HG03432 (cell line): Measurements from ENCODE around the gene KRT6C.
"Not testable (repeated sequence)": the region's sequence is repeated elsewhere in the genome, so short reads cannot be mapped to it uniquely, and the experiment has no call there.

Experiments used
- ATAC-seq: cut with Tn5 transposase; IDR thresholded peaks from one replicate; pipeline ENCODE4 v1.9.1; 2021; ENCODE audit warnings: mild to moderate bottlenecking, moderate library complexity; ENCODE audit not compliant: unreplicated experiment

KRT6C gene

DNA sequence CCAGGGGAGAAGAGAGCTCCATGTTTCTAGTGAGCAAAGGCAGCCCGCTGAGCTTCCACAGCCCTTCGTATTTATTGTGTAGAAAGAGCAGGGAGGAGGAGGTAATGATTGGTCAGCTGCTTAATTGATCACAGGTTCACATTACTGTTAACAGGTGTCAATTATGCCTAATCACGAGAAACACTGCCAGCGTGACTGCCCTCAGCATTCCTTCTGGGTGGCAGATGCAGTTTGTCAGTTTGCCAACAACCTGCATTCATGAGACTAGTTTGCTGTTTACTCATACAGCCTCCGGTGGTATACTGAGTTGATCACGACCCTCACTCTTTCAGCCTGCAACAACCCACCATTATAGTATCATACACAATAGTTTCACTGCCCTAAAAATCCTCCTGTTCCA lies 27.0 kb upstream of the KRT6C start:
- not testable (repeated sequence) for ATAC-seq

DNA sequence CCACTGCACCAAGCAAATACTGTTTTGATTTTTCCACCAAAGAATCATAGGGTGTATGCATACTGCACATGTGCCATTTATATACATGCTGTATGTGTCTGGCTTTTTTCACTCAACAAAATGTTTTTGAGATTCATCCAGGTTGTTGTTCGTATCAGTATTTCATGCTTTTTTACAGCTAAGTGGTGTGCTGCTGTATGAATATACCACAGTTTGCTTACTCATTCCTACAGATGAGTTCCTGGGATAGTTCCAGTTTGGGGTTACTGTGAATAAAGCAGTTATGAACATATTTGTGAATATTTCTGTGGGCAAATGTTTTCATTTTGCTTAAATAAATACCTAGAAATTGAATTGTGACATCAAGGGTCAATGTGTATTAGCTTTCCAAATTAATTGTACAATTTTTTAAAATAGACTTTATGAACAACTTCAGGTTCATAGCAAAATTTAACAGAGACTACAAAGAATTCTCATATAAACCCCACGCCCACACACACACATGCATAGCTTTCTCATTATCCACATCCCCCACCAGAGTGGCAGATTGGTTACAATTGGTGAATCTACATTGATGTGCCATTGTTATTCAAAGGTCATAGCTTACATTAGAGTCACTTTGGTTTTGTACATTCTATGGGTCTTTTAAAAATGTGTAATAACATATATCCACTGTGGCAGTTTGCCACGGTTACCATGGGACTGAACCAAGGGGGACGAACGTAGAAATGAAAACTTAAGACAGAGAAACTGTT lies 26.4 kb upstream of the KRT6C start:
- no peak for ATAC-seq

DNA sequence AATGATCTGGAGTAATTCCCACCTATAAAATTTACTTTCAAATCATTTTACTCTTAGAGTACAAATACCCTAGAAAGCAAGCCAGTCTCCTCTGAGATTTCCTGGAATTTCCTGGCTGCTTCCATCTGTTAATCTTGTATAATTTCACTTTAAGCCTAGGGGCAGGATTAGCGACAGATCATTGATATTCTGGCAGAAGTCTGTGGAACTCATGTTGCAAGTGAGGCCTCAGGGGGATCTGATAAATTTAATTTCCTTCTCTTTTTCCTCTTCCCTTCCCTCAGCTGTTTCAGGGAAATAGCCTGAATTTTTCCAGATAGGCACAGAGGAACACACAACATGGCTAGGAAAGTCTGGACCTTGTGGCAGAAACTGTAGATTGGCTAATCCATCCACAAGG lies 25.3 kb upstream of the KRT6C start:
- no peak for ATAC-seq

DNA sequence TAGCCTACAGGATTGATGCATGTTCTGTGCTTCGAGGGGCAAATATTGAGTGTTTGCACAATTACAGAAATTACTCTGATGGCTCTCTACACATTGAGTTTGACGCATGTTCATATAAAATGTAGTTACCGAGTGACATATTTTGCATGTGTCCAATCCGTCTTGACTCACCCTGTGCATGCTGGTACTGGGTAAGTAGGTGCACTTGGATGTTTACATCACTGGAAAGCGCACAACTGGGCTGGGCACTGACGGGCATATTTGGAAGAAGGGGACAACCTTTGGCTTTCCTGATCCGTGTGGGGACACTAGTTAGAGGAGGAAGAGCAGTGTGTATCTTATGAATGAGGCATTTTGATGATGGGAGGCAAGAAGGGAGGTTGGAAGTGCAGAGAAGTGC lies 24.4 kb upstream of the KRT6C start:
- ATAC-seq = no peak

DNA sequence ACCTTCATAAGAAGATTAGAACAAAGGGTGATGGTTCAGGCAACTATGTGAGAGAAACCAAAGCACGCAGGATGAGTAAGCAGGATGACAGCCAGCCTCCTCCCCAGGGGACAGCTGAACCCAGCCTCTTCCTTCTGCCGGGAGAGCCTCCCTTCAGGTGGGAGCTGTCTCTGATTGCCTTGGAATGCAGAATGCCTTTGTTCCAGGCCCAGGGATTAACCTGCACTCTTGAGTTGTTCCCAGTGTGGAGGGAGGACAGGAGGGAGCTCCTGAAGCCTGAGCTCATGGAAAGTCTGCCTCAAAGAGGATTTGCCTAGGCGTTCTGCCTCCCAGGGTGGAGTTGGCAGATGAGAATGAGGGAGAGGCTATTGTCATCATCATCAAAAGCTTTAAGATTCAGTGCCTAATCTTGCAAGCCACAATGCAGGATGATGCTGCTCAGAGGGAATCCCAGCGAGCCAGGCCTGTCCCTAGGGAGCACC lies 23.0 kb upstream of the KRT6C start:
- no peak for ATAC-seq

DNA sequence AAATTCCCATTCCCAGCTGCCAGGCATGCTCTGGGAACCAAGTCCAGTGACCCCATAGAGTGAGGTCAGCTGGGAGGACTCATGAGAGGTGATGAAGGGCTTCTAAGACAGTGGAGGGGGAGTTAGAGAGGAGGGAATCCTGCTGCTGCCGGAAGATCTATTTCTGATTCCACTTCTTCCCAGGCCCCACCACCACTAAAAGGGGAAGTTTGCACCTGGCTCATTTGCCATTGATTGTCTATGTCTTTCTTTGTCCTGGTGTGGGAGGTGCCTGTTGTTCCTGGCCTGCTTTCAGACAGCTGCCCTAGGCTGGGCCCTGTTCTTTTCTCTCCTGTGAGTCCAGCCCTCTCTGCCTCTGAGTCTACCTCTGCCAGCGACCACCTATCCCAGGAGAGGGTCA lies 22.4 kb upstream of the KRT6C start:
- ATAC-seq = no peak

DNA sequence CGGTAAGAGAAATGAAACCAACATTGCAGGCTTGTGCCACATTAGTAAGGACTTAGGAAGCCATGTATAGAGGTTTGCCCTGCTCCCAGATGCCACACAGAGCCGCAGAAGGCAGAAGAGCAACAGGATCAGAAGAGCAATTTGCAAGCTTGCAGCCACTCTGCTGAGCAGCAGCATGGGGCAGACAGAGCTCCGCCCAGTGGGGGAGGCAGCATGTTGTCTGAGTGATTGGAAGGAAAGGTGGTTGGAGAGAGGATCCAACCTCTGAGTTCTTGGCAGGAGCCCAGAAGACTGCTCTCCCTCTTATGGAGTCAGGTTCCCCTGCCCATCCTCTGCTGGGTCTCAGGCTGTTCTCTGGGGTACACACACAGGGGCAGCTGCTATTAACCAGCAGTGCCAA lies 21.8 kb upstream of the KRT6C start:
- no peak for ATAC-seq

DNA sequence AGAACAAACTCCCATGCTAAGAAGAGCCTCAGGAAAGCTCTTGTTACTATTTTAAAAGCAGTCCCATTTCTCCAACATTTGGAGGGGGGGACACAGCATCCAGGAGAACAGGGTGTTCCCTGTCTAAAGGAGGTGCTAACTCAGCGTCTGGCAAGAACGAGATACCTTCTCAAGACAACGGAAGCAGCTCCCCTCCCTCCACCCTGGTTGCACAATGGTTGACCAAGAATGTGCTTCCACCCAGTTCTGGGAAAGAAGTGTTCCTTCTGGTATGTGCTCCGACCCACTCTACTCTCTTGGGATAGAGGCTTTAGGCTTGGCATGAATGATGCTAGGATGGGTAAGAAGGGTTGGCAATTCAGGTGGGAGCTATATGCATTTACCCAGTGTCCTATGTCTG lies 20.9 kb upstream of the KRT6C start:
- no peak for ATAC-seq

DNA sequence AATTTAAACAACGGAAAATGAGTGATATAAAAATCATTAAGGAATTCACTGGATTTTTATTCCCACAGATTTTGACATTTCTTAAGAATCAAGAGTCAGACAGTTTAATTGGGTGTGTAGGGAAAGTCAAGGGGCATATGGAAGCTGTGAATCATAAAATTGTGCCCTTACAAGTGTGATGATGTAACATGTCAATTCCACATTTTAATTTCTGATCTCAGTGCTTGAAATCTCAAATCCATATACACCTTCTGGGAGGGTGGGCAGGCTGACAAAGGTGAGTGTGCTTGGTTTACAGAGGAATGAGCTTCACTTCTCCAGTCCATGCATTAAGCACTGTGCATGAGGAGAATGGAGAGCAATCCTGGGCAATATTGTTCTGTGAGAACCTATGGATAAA lies 20.5 kb upstream of the KRT6C start:
- no peak for ATAC-seq

DNA sequence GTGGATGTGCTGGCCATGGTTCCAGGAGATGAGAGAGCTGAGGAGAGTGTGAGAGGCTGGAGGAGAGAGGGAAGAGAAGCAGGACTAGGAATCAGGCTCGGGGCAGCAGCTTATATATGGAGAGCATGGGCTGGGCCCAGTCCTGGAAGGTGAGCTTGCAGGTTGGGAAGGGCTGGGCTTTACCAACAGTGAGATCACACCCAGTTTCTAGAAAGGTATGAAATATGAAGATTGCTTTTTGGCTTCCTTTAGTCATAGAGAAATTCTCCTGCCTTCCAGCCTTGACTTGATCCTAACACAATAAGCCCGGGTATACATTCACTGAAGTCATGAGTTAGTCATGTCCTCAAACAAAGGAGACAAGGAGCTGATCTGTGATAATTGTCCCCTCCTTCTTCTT lies 19.6 kb upstream of the KRT6C start, which contains the start of gene KRT6A:
Gene KRT6A (minus strand): TSS at position 86 of the 400 bp plus-strand sequence. CDS start 69 bp downstream, at position 17.
- no peak for ATAC-seq

DNA sequence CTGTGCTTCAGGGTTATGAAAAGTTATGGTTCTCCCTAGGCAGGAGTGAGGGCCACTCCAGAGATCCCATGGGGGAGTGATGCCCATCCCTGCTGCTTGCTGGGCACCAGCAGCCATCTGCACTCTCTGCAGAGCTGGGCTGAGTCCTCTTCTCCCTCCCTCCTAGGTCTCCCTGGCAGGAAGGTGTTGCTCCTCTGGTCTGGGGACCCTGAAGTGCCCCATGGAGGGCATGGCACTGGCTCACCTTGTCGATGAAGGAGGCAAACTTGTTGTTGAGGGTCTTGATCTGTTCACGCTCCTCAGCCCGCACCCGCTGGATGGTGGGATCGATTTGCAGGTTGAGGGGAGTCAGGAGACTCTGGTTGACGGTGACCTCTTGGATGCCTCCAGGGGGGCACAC lies 18.8 kb upstream of the KRT6C start:
- not testable (repeated sequence) for ATAC-seq

DNA sequence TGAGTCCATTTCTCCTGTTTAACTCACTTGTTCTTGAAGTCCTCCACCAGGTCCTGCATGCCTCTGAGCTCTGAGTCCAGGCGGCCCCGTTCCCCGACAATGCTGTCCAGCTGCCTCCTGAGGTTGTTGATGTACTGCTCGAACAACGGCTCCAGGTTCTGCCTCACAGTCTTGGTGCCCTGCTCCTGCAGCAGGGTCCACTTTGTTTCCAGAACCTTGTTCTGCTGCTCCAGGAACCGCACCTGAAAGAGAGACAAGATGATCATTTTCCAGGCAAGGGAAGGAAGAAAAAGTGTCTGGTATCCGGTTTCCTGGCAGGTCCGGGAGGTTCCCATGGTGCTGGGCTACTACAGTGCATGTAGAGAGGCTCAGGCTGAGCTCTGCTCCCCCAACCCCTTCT lies 17.9 kb upstream of the KRT6C start:
- ATAC-seq = not testable (repeated sequence)

DNA sequence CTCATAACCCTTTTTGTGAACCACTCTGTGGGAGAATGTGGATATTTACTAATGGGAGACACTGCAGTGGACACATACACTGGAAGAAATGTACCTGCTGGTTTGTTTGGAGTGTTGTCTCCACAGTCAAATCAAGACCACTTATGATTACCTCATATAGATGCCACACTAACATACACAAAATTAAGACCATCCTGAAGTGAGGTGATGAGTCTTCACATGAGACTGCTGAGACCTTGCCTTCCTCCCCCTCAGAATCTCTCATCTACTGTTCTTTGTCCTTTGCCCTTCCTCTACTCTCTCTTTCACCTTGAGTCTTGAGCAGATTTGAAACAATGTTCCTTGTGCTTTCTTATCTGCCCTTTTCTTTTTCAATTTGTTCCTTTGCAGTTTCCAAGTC lies 15.1 kb upstream of the KRT6C start:
- ATAC-seq = no peak

DNA sequence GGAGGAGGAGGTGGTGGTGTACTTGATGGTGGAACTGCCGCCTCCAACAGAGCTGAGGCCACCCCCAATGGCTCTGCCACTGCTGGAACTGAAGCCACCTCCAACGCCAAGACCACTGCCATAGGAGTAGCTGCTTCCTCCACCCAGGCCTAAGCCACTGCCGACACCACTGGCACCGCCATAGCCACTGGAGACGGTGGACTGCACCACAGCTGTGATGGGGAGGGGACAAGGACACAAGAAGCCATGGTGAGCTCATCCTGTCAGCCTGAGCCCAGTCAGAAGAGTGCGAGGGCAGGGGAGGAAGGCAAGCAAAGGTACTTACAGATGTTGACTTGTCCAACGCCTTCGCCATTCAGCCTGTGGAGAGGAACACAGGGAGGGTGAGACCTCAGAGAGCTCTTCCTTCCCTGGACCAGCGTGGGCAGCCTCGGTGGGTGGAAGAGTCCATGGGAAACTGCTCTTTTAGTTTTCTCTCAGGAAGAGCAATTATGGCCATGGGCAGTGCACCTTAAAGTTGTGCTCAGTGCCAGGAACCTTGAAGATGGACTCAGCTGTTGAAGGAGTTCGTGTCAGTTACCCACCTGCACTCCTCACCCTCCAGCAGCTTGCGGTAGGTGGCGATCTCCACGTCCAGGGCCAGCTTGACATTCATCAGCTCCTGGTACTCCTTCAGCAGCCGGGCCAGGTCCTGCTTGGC lies 14.3 kb upstream of the KRT6C start:
- not testable (repeated sequence) for ATAC-seq

DNA sequence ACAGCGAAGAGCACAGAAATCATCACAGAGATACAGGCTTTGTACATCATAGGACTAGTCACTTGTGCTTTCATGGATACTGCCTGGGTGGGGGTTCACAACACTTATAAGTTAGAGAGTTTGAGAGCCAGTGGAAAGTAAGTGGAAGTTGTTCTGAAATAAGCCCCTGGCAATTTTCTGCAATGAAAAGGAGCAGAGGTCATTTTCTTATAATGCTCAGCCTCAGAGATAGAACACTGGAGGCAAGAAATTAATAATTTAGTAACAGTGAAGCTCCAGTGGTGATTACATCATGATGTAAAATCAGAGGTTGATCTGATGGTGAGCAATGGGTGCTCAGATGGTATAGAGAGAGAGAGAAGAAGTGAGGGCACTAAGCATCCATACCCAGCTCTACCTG lies 13.6 kb upstream of the KRT6C start:
- ATAC-seq = no peak

DNA sequence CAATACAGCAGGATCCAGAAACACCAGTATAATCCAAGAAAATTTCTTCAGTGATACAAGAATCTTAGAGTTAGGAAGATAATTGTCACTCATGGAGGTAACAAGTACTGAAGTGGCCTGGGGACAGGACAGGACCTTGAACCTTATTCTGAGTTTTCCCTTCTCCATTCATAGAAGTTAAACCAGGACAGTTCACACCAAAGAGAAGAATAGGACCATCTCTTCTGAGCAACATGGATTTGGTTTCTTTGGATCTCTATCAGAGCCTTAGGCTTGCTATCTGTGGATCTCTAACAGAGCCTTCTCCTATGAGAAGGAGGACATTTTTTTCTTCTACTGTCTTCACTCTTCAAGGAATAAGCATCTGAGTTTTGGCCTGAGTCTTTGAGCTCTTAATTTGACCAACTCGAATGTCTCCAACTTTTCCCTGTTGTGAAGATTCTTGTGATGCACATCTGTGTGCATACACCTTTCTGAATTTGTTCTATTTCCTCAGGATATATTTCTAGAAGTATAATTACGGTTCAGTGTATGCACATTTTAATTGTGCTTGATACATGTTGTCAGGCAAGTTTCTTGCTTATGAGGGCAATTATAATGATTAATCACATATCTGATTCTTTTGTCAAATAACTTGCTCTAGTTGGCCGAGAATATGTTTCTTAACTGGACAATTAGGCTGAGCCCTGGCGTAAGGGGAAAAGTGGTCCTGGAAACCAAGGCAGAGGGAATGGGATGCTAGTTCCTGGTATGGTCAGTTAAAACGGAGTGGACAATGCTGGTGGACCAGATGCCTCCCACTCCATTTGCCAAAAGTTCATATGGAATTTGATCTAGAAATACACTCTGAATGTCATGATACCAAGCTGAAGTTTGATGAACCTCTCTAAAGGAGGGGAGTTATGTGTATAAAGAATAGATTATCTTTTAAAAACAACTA lies 12.8 kb upstream of the KRT6C start:
- no peak for ATAC-seq

DNA sequence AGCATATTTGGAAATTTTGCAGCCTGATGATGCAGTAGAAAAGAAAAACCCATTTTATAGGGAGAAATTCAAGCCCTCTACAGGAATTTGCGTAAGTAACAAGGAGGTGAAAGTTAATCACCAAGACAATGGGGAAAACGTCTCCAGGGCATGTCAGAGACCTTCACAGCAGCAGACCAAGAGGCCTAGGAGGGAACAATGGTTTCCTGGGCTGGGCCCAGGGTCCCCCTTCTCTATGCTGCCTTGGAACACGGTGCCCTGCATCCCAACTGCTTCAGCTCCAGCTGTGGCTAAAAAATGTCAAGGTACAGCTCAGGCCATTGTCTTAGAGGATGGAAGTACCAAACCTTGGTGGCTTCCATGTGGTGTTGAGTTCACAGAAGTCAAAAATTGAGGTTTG lies 6.5 kb upstream of the KRT6C start:
- ATAC-seq = no peak

DNA sequence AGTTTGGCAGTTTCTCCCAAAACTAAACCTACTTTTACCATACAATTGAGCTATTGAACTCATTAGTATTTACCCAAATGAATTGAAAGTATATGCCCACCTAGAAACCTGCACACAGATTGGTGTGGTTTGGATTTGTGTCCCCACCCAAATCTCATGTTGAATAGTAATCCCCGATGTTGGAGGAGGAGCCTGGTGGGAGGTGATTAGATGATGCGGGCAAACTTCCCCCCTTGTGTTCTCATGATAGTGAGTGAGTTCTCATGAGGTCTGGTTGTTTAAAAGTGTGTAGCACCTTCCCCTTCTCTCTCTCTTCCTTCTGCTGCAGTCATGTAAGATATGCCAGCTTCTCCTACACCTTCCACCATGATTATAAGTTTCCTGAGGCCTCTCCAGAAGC lies 4.0 kb upstream of the KRT6C start:
- ATAC-seq = no peak

DNA sequence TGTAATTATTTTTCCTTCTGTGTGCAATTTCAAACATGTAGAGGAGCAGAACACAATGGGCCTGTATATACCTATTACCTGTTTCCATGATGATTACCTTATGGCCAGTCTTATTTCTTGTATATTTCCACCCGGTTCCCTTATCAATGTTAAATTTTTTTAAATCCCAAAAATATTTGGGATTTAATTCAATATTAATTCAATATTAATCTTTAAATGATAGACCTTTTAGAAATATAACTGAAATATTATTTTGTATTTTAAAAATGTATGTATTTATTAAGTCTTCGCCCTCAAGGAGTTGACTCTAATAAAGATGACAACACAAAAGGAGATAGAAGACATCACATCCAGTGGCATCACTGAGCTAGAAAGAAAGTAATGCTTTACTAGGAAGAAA lies 607 bp upstream of the KRT6C start:
- ATAC-seq = no peak

DNA sequence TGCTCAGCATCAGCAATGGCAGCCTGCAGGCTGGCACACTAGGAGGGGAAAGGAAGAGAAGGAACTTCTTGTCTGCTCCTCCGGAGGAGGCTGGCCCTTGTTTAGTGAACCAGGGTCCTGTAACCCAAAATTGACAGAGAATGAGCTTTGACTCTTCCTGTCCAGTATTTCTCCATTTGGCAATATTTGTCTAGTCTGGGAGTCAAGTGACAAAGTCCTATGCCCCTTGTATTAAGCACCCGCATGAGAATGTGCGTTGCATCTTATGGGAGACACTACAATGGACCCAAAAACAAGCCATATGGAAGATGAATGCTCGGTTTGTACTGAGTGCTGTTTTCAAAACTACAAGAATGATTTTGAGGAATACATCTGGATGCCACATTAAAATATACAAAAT lies 3.8 kb downstream of the KRT6C start:
- ATAC-seq = no peak

DNA sequence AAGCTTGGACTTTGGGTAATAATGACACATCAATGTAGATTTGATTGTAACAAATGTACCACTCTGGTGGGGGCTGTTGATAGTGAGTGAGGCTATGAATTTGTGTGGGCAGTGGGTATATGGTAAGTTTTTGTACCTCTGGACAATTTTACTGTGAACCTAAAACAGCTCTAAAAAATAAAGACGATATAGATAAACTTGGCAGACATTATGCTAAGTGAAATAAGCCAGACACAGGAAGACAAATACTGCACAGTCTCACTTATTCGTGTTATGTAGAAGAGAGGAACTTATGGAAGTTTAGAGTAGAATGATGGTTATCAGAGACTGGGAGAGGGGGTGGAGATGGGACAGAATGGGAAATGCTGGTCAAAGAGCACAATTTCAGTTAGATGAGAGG lies 8.7 kb downstream of the KRT6C start:
- ATAC-seq = no peak
